H1 (cell line): ENCODE results near the gene ERVFRD-1.

Source experiments
- CTCF ChIP-seq, 3 experiments: IDR thresholded peaks; 1 replicate in 2 of 3; 2 replicates in 1 of 3; pipeline versions ENCODE4 v1.5.1 to v1.6.1; 2011; ENCODE audit warnings: low read length in 3 of 3, mild to moderate bottlenecking in 3 of 3, inconsistent platforms in 2 of 3, low read depth in 1 of 3, moderate library complexity in 1 of 3; ENCODE audit not compliant: insufficient read depth in 1 of 3; ENCODE audit errors: control extremely low read depth in 1 of 3
- POLR2A ChIP-seq, 2 experiments: IDR thresholded peaks; 1 replicate in 1 of 2; 2 replicates in 1 of 2; pipeline ENCODE4 v1.6.1; 2011; ENCODE audit warnings: low read depth in 2 of 2, low read length in 2 of 2, mild to moderate bottlenecking in 2 of 2; ENCODE audit errors: control extremely low read depth in 1 of 2
- POLR2AphosphoS5 ChIP-seq: IDR thresholded peaks from 2 replicates; pipeline ENCODE4 v1.6.1; 2011; ENCODE audit warnings: low read depth, low read length
- RAD21 ChIP-seq, 2 experiments: IDR thresholded peaks in 1 of 2; conservative IDR thresholded peaks in 1 of 2; 2 replicates each; pipeline ENCODE4 v1.6.1; 2011; ENCODE audit warnings: low read depth in 2 of 2, low read length in 2 of 2, improper control_type of control experiment in 1 of 2, inconsistent platforms in 1 of 2, mild to moderate bottlenecking in 1 of 2, moderate library complexity in 1 of 2
- YY1 ChIP-seq: IDR thresholded peaks from 2 replicates; pipeline ENCODE4 v1.6.1; 2011; ENCODE audit warnings: low read depth, mild to moderate bottlenecking, low read length

- TF ChIP-seq CTCF (IDR thresholded peaks at IDR 0.05; ENCODE audit: control extremely low read depth in 1 of 3, insufficient read depth in 1 of 3, low read depth in 1 of 3, low read length in 3 of 3): no peak
- no peak for TF ChIP-seq RAD21 (IDR thresholded peaks at IDR 0.05 in 1 of 2, conservative IDR thresholded peaks at IDR 0.05 in 1 of 2; ENCODE audit: low read depth in 2 of 2, low read length in 2 of 2)
- TF ChIP-seq POLR2AphosphoS5: no peak
- TF ChIP-seq POLR2A (IDR thresholded peaks at IDR 0.05; ENCODE audit: control extremely low read depth in 1 of 2, low read depth in 2 of 2, low read length in 2 of 2): no peak
- no peak for TF ChIP-seq YY1
Observed at GRCh38 chr6:11101417-11101816, 10.1 kb downstream of the ERVFRD-1 start.
